Measurements from ENCODE around the gene MTUS2. TPM values are rescaled to one million over a fixed set of nuclear protein-coding genes. Genes with fewer than 3 reads are reported as not detected.

MTUS2 gene
- total RNA-seq, 1 donor from 2014 or later = 0.41 TPM

- no peak overlapping the region for H3K4me3 ChIP-seq
- H3K36me3 ChIP-seq = no peaks in the 10 kb centered on the region
- intact Hi-C loops (cut with DNase I) = no loop called here
- no peaks in the 10 kb centered on the region for H3K9me3 ChIP-seq
- no peaks in the 10 kb centered on the region for H3K27me3 ChIP-seq
- TF ChIP-seq, protein P1, sequence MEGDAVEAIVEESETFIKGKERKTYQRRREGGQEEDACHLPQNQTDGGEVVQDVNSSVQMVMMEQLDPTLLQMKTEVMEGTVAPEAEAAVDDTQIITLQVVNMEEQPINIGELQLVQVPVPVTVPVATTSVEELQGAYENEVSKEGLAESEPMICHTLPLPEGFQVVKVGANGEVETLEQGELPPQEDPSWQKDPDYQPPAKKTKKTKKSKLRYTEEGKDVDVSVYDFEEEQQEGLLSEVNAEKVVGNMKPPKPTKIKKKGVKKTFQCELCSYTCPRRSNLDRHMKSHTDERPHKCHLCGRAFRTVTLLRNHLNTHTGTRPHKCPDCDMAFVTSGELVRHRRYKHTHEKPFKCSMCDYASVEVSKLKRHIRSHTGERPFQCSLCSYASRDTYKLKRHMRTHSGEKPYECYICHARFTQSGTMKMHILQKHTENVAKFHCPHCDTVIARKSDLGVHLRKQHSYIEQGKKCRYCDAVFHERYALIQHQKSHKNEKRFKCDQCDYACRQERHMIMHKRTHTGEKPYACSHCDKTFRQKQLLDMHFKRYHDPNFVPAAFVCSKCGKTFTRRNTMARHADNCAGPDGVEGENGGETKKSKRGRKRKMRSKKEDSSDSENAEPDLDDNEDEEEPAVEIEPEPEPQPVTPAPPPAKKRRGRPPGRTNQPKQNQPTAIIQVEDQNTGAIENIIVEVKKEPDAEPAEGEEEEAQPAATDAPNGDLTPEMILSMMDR (IDR thresholded peaks at IDR 0.05) = no peak
- DNase-seq (no peak), ATAC-seq (no peak)
- no peaks in the 10 kb centered on the region for H3K4me1 ChIP-seq
- no peak overlapping the region for H3K27ac ChIP-seq
These were observed 410.2 kb downstream of the MTUS2 start for GRCh38 chr13:29230299-29230845.

GRCh38 chr13:29239653-29240525 lies 419.8 kb downstream of the MTUS2 start:
- TF ChIP-seq, protein P1 (IDR thresholded peaks at IDR 0.05) = no peak
- H3K27ac ChIP-seq = no peak overlapping the region
- H3K27me3 ChIP-seq = peaks cover 6% of the 10 kb centered on the region
- intact Hi-C loops (cut with DNase I) = no loop called here
- DNase-seq (no peak), ATAC-seq (no peak)
- H3K9me3 ChIP-seq = no peaks in the 10 kb centered on the region
- no peaks in the 10 kb centered on the region for H3K36me3 ChIP-seq
- no peaks in the 10 kb centered on the region for H3K4me1 ChIP-seq
- H3K4me3 ChIP-seq = no peak overlapping the region

- H3K36me3 ChIP-seq = no peaks in the 10 kb centered on the region
- no peak overlapping the region for H3K4me3 ChIP-seq
- intact Hi-C loops (cut with DNase I) = no loop called here
- no peak overlapping the region for H3K27ac ChIP-seq
- ATAC-seq (no peak), DNase-seq (no peak)
- no peaks in the 10 kb centered on the region for H3K4me1 ChIP-seq
- TF ChIP-seq, protein P1 (IDR thresholded peaks at IDR 0.05) = no peak
- no peaks in the 10 kb centered on the region for H3K27me3 ChIP-seq
- H3K9me3 ChIP-seq = no peaks in the 10 kb centered on the region
These were observed 434.7 kb downstream of the MTUS2 start for GRCh38 chr13:29254626-29255370.

GRCh38 chr13:29255567-29255966 lies 435.4 kb downstream of the MTUS2 start:
- H3K9me3 ChIP-seq = no peaks in the 10 kb centered on the region

DNA sequence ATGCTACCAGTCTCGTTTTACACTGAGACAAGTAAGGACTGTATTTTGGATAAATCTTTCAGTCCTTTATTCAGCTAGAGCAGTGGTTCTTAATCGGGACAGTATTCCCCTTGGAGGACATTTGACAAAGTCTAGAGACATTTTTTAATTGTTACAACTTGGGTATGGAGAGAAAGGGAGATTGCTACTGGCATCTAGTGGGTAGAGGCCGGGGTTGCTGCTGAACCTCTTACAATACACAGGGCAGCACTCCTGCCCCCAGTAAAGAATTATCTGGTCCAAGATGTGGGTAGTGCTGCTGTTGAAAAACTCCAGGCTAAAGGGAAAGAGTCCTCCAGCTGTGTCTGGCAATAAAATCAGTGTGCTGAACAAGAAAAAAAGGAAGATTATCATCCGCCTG lies 440.5 kb downstream of the MTUS2 start:
- no peaks in the 10 kb centered on the region for H3K9me3 ChIP-seq
- DNase-seq (no peak), ATAC-seq (no peak)
- H3K27me3 ChIP-seq = no peaks in the 10 kb centered on the region
- H3K4me3 ChIP-seq = no peak overlapping the region
- H3K36me3 ChIP-seq = no peaks in the 10 kb centered on the region
- intact Hi-C loops (cut with DNase I) = no loop called here
- TF ChIP-seq, protein P1 (IDR thresholded peaks at IDR 0.05) = no peak
- no peaks in the 10 kb centered on the region for H3K4me1 ChIP-seq
- no peak overlapping the region for H3K27ac ChIP-seq

More at GRCh38 chr13:29255567-29255966, 435.4 kb downstream of the MTUS2 start:
- Histone ChIP-seq H3K27me3 (no peaks in the 10 kb centered on the region), H3K4me1 (no peaks in the 10 kb centered on the region), H3K36me3 (no peaks in the 10 kb centered on the region), H3K4me3 (no peak overlapping the region), H3K27ac (no peak overlapping the region)
- DNase-seq (no peak), ATAC-seq (no peak)
- intact Hi-C loops (cut with DNase I) = no loop called here
- TF ChIP-seq, protein P1 (IDR thresholded peaks at IDR 0.05) = no peak
